HG02973 (cell line): ENCODE results near the gene SUSD6.
"Not testable (repeated sequence)": the region's sequence is repeated elsewhere in the genome, so short reads cannot be mapped to it uniquely, and the experiment has no call there.

ENCODE experiments used
- ATAC-seq: cut with Tn5 transposase; IDR thresholded peaks from one replicate; pipeline ENCODE4 v1.9.1; 2021; ENCODE audit warnings: moderate library complexity; ENCODE audit not compliant: unreplicated experiment

Gene SUSD6

GRCh38 chr14:69619012-69619411 lies 7.6 kb downstream of the SUSD6 start:
- no peak for ATAC-seq

DNA sequence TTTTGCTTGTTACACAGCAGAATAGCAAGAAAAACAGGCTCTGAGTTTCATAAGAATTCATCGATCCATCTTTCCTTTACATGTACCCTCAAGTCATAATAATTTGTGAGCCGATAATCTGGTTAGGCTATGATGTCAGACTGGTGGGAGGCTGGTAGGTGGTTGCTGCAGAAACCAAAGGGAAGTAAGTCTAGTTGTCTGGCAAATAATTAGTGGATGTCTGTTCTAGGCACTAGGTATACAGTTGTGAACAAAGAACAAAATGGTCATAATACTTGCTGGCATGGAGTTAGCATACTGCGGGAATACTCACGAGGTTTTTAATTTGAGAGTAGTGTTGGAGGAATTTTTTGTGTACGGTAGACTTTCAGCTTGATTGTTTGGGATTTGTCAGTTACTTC lies 8.8 kb downstream of the SUSD6 start:
- no peak for ATAC-seq

DNA sequence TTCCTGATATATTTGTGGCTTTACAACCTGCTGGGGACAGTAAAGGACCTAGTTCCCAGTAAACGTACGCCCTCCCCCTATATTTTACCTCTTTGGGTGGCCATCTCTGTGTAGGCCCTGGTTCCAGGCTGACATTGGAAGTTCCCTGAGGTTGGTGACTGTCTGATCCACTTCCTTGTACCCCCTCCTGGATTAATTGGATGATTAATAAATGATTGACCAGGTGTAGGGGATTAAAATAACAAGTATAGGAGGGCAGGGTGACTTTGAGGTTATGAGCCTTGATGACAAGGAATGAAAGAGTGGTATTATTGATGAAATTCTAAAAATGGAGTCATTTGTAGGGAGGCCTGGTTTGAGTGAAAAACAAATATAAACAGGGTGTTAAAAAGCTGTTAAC lies 9.6 kb downstream of the SUSD6 start:
- ATAC-seq: no peak

DNA sequence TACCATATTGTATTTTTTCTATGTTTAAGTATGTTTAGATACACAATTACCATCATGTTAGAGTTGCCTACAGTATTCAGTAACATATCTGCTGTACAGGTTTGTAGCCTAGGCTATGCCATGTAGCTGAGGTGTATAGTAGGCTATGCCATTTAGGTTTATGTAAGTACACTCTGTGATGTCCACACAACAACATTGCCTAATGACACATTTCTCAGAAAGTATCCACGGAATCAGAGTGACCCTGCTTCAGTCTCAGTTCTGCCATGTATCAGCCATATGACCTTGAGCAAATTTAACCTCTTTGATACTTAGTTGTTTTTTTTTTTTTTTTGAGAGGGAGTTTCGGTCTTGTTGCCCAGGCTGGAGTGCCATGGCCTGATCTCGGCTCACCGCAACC lies 12.7 kb downstream of the SUSD6 start:
- no peak for ATAC-seq

DNA sequence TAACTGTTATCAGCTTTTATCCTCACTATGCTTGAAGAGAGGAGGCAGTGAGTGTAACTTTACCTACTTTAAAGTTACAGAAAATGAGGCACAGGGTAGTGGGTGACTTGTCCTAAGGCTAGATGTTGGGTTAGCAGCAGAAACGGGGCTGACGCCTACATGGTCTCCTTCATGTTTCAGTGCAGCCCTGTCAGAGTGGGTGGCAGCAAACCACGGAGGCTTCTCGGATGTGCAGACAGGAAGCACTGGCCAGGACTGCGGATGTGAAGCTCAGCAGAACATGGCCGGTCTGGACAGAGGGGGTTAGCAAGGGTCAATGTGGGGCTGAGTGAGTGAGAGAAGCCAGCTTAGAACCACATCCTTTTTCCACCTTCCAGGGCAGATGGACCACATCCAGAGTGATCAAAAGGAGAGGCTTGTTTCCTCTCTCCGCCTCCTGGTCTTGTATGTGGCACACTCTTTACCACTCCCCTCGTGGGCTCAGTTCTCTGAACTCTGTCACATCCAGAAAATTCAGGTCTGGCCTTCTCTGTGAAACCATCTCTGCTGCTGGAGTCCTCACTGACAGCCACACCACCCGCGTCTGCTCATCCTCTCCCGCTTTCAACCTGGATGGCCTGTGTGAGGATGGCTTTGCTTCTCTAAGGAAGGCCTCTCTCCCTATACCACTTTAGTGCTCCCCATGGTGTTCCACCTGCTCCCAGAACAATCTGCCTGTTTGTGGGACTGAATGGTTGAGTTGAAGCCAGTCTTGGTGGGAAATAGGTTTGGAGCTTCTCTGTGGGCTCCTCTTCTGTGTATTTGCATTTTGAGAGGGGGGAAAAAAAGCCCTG lies 14.1 kb downstream of the SUSD6 start:
- peak; percentile 72 for ATAC-seq

GRCh38 chr14:69626132-69626500 lies 14.7 kb downstream of the SUSD6 start:
- ATAC-seq: no peak

DNA sequence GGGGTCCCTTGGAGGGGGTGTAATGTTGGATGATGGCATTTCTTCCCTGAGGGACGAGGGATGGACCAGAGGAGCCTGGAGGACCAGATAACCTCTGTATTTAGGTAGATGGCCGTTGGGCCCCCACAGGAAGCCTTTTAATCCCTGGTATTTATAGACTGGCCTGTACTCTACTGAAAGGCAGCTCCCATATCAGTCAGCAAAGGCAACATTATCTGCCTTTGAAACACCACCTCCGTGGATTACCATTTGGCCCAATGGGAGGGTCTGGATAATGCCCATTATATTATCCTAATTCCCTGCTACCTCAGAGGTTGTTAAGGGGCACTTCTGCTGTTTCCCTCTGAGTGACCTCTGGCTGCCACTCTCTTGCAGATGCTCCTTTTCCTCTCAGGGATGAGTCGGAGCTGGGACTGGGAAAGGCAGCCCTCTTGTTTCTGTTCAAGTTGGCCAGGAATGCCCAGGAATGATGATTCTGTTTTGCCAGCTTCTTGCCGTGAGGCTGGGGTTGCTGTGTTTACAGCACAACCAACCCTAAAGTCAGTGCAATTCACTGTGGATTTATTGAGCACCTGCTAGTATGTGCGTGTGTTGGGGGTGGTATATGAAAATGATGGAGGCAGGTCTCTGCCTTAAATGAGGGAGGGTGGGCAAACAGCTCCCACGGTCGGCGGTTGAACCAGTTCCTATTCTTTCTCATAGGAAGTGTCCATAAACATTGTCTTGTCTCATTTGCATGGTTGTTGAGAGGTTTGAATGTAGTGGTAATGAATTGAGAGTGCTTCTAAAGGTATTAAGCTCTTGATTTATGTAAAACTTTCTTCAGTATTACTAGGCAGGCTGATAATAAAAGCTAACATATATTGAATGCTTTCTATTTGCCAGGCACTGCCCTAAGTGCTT lies 18.1 kb downstream of the SUSD6 start:
- ATAC-seq: no peak

DNA sequence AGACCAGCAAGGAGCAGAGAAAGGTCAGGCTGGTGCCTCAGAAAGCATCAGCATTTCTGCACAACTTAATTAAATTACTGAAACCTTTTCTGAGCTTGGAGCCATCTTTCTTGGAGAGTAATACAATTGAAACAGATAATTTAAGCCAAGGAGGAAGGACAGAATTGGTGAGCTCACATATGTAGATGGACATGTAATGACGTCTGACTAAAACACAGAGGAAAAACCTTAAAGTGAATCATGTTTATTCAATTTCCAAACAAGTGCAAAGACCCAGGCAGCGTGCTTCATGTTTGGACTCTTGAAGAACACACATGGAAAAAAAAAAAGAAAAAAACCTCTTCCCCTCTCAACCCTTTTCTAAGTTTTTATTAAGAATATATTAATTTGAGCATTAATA lies 19.0 kb downstream of the SUSD6 start:
- no peak for ATAC-seq

GRCh38 chr14:69631509-69631908 lies 20.1 kb downstream of the SUSD6 start:
- no peak for ATAC-seq

- ATAC-seq: no peak
Observed at GRCh38 chr14:69632164-69632563, 20.8 kb downstream of the SUSD6 start.

DNA sequence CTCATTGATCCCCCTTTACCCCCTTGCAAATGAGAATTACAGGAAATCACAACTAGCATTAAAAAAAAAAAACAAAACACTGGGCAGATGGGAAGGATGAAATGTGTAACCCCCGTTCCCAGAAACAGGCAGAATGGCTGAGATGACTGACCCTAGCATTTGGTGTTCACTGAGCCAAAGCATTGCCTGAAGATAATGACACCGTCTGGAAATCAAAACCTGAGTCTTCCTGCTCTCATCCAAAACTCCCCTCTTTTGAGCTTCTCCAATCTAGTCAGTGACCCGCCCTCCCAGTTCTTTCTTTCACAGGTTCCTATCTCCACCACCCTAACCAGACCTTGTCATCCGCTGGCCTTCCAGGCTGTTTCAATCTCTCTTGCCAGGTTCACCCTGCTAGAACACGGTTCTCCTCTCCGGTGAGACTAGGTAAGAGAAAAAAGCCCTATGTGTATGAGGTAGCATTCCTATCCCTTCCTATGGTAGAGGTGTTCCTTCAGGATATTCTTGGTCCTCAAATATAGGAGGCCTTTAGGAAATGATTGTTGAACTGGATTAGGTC lies 21.3 kb downstream of the SUSD6 start:
- ATAC-seq: no peak

- ATAC-seq: no peak
Observed at GRCh38 chr14:69633238-69633637, 21.8 kb downstream of the SUSD6 start.

DNA sequence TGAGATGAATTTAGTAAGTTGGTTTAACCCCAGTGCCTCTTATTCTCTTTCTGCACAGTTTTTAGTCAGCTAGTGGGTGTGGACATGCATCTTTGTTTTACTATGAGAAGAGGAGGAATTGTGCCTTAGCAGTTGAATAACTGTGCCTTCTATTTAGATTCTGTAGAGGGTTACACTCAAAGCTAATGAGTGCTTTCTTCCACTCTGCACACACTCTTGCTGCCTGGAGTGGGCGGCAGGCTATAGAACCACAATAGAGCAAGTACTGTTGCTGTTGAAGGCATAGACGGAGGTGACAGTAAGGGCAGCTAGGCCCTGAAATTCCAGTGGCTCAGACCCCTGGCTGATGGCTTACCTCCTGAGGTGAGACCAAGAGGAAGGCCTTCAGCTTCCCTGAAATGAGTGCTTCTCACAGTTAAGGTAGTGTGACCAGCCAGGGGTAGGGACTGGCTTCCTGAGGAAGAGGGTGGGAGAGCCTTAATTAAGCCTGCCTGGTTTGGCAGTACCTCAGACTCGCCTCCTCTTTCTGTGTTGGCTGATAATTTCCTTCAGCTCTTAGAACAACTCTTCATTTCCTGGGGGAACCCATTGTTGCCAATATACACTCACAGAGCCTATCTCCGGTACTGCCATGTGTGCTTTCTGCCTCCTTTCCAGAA lies 24.7 kb downstream of the SUSD6 start:
- no peak for ATAC-seq

GRCh38 chr14:69636718-69637480 lies 25.5 kb downstream of the SUSD6 start:
- ATAC-seq: no peak

- no peak for ATAC-seq
Observed at GRCh38 chr14:69637503-69638031, 26.2 kb downstream of the SUSD6 start.

GRCh38 chr14:69640931-69641330 lies 29.5 kb downstream of the SUSD6 start:
- no peak for ATAC-seq

GRCh38 chr14:69642212-69642793 lies 30.9 kb downstream of the SUSD6 start:
- ATAC-seq: not testable (repeated sequence)

DNA sequence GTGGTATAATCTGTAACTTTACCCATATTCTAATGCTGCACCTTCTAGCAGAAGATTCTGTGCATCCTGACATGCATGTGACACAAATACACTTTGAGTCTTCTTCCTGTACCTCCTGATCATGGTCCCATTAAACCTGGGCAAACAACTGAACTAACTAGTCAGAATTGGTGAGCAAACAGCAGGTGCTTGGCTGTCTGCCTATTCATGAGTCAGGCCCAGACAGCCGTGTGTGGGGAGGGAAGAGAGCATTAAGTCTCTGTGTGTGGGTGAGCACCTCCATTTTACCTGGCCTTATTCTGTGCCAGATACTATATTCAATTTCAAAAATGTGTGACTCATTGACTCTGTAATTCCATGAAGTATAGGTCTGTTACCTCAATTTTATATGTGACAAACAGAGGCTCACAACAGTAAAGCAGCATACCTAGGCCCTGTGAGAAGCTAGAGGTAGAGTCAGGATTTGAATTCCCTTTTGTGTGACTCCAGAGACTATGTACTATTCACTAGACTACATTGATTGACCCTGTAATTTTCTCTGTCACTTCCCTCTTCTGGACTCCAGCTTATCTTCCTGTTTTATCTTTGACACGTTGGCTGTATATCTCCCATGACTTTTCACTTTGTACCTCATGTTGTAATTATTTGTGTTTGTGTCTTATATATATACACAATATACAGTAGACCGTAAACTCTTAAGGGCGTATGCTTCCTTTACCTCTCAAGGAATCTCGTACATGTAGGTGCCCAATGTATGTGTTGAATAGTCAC lies 32.2 kb downstream of the SUSD6 start:
- no peak for ATAC-seq

- no peak for ATAC-seq
Observed at GRCh38 chr14:69644814-69645213, 33.4 kb downstream of the SUSD6 start.
